ENCODE data around the gene MACROD2. TPM values are rescaled to one million over a fixed set of nuclear protein-coding genes. Genes with fewer than 3 reads are reported as not detected.

Gene MACROD2
- polyA plus RNA-seq, 1 donor (not counting 4 experiments of a cell fraction or from before 2014, with no cell fraction given): 0.71 TPM

DNA sequence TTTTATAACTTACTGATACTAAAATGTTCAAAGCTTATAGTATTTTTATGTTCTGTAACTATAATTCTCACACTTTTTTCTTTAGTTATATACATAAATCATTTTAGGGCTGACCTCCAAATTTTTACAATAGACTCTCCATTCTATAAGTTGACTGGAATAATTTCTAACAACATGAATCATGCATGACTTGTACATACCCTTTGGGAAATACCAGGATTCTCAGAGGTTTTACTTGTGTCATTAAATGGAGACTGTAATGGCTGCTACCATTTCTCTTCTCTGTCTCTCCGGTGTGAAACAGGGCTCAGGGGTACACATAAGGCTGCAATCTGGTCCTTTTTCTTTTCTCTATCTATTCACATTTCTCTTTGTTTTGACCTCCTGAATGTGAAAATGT, 564.3 kb downstream of the MACROD2 start:
- dilution Hi-C loops (cut with MboI; ENCODE audit: extremely low pct_ligation_motif_present, low sequenced_read_pairs): no loop called here
- no peak for DNase-seq (ENCODE audit: low read depth, low spot score)
- TF ChIP-seq, protein P1, sequence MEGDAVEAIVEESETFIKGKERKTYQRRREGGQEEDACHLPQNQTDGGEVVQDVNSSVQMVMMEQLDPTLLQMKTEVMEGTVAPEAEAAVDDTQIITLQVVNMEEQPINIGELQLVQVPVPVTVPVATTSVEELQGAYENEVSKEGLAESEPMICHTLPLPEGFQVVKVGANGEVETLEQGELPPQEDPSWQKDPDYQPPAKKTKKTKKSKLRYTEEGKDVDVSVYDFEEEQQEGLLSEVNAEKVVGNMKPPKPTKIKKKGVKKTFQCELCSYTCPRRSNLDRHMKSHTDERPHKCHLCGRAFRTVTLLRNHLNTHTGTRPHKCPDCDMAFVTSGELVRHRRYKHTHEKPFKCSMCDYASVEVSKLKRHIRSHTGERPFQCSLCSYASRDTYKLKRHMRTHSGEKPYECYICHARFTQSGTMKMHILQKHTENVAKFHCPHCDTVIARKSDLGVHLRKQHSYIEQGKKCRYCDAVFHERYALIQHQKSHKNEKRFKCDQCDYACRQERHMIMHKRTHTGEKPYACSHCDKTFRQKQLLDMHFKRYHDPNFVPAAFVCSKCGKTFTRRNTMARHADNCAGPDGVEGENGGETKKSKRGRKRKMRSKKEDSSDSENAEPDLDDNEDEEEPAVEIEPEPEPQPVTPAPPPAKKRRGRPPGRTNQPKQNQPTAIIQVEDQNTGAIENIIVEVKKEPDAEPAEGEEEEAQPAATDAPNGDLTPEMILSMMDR (optimal IDR thresholded peaks at IDR 0.05 in 1 of 3, IDR thresholded peaks at IDR 0.05 in 1 of 3, conservative IDR thresholded peaks at IDR 0.05 in 1 of 3; ENCODE audit: extremely low read depth in 1 of 3, insufficient read depth in 2 of 3, low read length in 3 of 3): no peak
- TF ChIP-seq EZH2 (IDR thresholded peaks at IDR 0.05; ENCODE audit: low read length): no peak

DNA sequence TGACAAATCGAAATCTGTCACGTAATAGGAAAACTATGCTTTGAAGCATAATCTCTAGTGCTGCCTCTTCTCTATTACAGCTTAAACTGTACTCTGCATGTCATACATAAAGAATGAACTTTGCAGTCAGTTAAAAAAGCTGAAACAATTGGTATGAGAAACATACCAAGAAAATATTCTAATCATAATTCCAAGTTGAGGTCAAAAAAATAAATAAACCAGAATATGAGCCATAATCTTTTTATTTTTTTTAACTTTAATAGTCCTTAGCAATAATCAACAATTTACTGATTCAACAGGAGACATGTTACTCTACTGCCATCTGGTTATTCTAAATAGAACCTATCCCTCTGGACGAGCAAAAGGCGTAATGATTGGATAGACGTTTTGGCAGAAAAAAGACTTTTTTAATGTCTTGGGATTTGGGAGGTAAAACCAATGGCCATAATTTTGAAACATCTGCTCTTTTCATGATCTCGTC, 566.5 kb downstream of the MACROD2 start:
- no peak overlapping the region for H3K9ac ChIP-seq (ENCODE audit: control insufficient read depth, extremely low read depth, insufficient read depth, low read length)
- H3K36me3 ChIP-seq (ENCODE audit: control insufficient read depth in 2 of 2, extremely low read depth in 1 of 2, insufficient read depth in 2 of 2, low read length in 2 of 2): no peaks in the 10 kb centered on the region
- no peaks in the 10 kb centered on the region for H3K27me3 ChIP-seq (ENCODE audit: control insufficient read depth, extremely low read depth, insufficient read depth, low read length)
- dilution Hi-C loops (cut with MboI; ENCODE audit: extremely low pct_ligation_motif_present, low sequenced_read_pairs): no loop called here
- DNase-seq (ENCODE audit: low read depth, low spot score) (no peak), FAIRE-seq (no peak)
- peaks cover 7% of the 10 kb centered on the region for H3K4me1 ChIP-seq (ENCODE audit: control insufficient read depth, extremely low read depth, insufficient read depth, low read length)
- no peak overlapping the region for H3K4me2 ChIP-seq (ENCODE audit: control insufficient read depth, extremely low read depth, insufficient read depth, low read depth, low read length)
- no peaks in the 10 kb centered on the region for H3K9me3 ChIP-seq (ENCODE audit: control insufficient read depth, low read depth, low read length)
- H3K79me2 ChIP-seq (ENCODE audit: control insufficient read depth, insufficient read depth, low read length): no peaks in the 10 kb centered on the region
- no peaks in the 10 kb centered on the region for H4K20me1 ChIP-seq (ENCODE audit: control insufficient read depth, extremely low read depth, insufficient read depth, low read length)
- TF ChIP-seq EZH2 (IDR thresholded peaks at IDR 0.05; ENCODE audit: low read length): no peak
- no peak overlapping the region for H2AFZ ChIP-seq (ENCODE audit: control insufficient read depth, low read length)
- no peak overlapping the region for H3K27ac ChIP-seq (ENCODE audit: control insufficient read depth, insufficient read depth, low read length)
- no peaks in the 10 kb centered on the region for H3K9me1 ChIP-seq (ENCODE audit: control insufficient read depth, extremely low read depth, insufficient read depth, low read length)
- H3K4me3 ChIP-seq (ENCODE audit: control insufficient read depth in 2 of 3, extremely low read depth in 1 of 3, insufficient read depth in 2 of 3, low read depth in 1 of 3, low read length in 3 of 3): no peak overlapping the region

More for the DNA sequence above, 564.3 kb downstream of the MACROD2 start:
- Histone ChIP-seq H3K9ac (ENCODE audit: control insufficient read depth, extremely low read depth, insufficient read depth, low read length) (no peak overlapping the region), H3K9me1 (ENCODE audit: control insufficient read depth, extremely low read depth, insufficient read depth, low read length) (no peaks in the 10 kb centered on the region), H3K27ac (ENCODE audit: control insufficient read depth, insufficient read depth, low read length) (no peak overlapping the region), H3K4me3 (ENCODE audit: control insufficient read depth in 2 of 3, extremely low read depth in 1 of 3, insufficient read depth in 2 of 3, low read depth in 1 of 3, low read length in 3 of 3) (no peak overlapping the region), H4K20me1 (ENCODE audit: control insufficient read depth, extremely low read depth, insufficient read depth, low read length) (no peaks in the 10 kb centered on the region), H3K9me3 (ENCODE audit: control insufficient read depth, low read depth, low read length) (no peaks in the 10 kb centered on the region), H3K79me2 (ENCODE audit: control insufficient read depth, insufficient read depth, low read length) (no peaks in the 10 kb centered on the region), H3K4me2 (ENCODE audit: control insufficient read depth, extremely low read depth, insufficient read depth, low read depth, low read length) (no peak overlapping the region), H3K36me3 (ENCODE audit: control insufficient read depth in 2 of 2, extremely low read depth in 1 of 2, insufficient read depth in 2 of 2, low read length in 2 of 2) (no peaks in the 10 kb centered on the region), H2AFZ (ENCODE audit: control insufficient read depth, low read length) (peak overlapping the region; percentile 59), H3K4me1 (ENCODE audit: control insufficient read depth, extremely low read depth, insufficient read depth, low read length) (peaks cover 23% of the 10 kb centered on the region), H3K27me3 (ENCODE audit: control insufficient read depth, extremely low read depth, insufficient read depth, low read length) (no peaks in the 10 kb centered on the region)
- FAIRE-seq: no peak

DNA sequence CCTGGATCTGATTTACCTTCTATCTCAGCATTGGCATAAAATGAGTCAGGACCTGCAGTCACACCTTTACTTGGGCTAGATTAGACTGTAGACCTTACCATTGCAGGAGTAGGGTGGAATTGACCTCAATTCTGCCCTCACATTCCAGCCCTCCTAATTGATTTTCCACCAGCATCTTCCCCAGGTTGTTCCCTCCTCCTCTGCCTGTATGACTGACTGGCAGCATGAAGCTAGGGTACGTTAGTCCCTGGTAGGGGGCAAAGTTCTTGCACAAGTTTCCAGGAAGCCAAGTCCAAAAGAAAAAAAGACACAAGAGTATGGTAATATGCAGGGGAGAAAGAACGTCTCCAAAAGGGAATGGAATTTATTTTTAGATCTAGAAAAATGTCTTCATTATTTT, 567.7 kb downstream of the MACROD2 start:
- Histone ChIP-seq H3K27me3 (ENCODE audit: control insufficient read depth, extremely low read depth, insufficient read depth, low read length) (no peaks in the 10 kb centered on the region), H3K9ac (ENCODE audit: control insufficient read depth, extremely low read depth, insufficient read depth, low read length) (no peak overlapping the region), H2AFZ (ENCODE audit: control insufficient read depth, low read length) (no peak overlapping the region), H3K9me1 (ENCODE audit: control insufficient read depth, extremely low read depth, insufficient read depth, low read length) (no peaks in the 10 kb centered on the region), H3K36me3 (ENCODE audit: control insufficient read depth in 2 of 2, extremely low read depth in 1 of 2, insufficient read depth in 2 of 2, low read length in 2 of 2) (no peaks in the 10 kb centered on the region), H3K4me2 (ENCODE audit: control insufficient read depth, extremely low read depth, insufficient read depth, low read depth, low read length) (no peak overlapping the region), H4K20me1 (ENCODE audit: control insufficient read depth, extremely low read depth, insufficient read depth, low read length) (no peaks in the 10 kb centered on the region), H3K9me3 (ENCODE audit: control insufficient read depth, low read depth, low read length) (no peaks in the 10 kb centered on the region), H3K27ac (ENCODE audit: control insufficient read depth, insufficient read depth, low read length) (no peak overlapping the region), H3K4me3 (ENCODE audit: control insufficient read depth in 2 of 3, extremely low read depth in 1 of 3, insufficient read depth in 2 of 3, low read depth in 1 of 3, low read length in 3 of 3) (no peak overlapping the region), H3K79me2 (ENCODE audit: control insufficient read depth, insufficient read depth, low read length) (no peaks in the 10 kb centered on the region), H3K4me1 (ENCODE audit: control insufficient read depth, extremely low read depth, insufficient read depth, low read length) (peaks cover 10% of the 10 kb centered on the region)
- no peak for DNase-seq (ENCODE audit: low read depth, low spot score)
- TF ChIP-seq EZH2 (IDR thresholded peaks at IDR 0.05; ENCODE audit: low read length): no peak
- TF ChIP-seq, protein P1 (optimal IDR thresholded peaks at IDR 0.05 in 1 of 3, IDR thresholded peaks at IDR 0.05 in 1 of 3, conservative IDR thresholded peaks at IDR 0.05 in 1 of 3; ENCODE audit: extremely low read depth in 1 of 3, insufficient read depth in 2 of 3, low read length in 3 of 3): no peak
- dilution Hi-C loops (cut with MboI; ENCODE audit: extremely low pct_ligation_motif_present, low sequenced_read_pairs): no loop called here
- FAIRE-seq: no peak
